GM18517 (cell line): ENCODE measurements around the gene CAPNS2.
"Not testable (repeated sequence)": the region's sequence is repeated elsewhere in the genome, so short reads cannot be mapped to it uniquely, and the experiment has no call there.

ENCODE experiments used
- ATAC-seq: cut with Tn5 transposase; IDR thresholded peaks from one replicate; pipeline ENCODE4 v1.9.1; 2021; ENCODE audit warnings: mild to moderate bottlenecking, moderate library complexity; ENCODE audit not compliant: unreplicated experiment

CAPNS2 gene

GRCh38 chr16:55567382-55567781 is 898 bp downstream of the CAPNS2 start:
- ATAC-seq = no peak

- no peak for ATAC-seq
Measured at GRCh38 chr16:55568207-55568606, 1.7 kb downstream of the CAPNS2 start.

- no peak for ATAC-seq
Measured at GRCh38 chr16:55569025-55569424, 2.5 kb downstream of the CAPNS2 start.

GRCh38 chr16:55570159-55570558 is 3.7 kb downstream of the CAPNS2 start:
- no peak for ATAC-seq

- no peak for ATAC-seq
Measured at GRCh38 chr16:55571191-55571897, 4.9 kb downstream of the CAPNS2 start.

- ATAC-seq = no peak
Measured at GRCh38 chr16:55572439-55572838, 6.0 kb downstream of the CAPNS2 start.

- ATAC-seq = no peak
Measured at GRCh38 chr16:55574811-55575210, 8.3 kb downstream of the CAPNS2 start.

- no peak for ATAC-seq
Measured at GRCh38 chr16:55575496-55575895, 9.0 kb downstream of the CAPNS2 start.

- no peak for ATAC-seq
Measured at GRCh38 chr16:55576384-55576783, 9.9 kb downstream of the CAPNS2 start.

- no peak for ATAC-seq
Measured at GRCh38 chr16:55577887-55578286, 11.4 kb downstream of the CAPNS2 start.

GRCh38 chr16:55585631-55586030 is 19.1 kb downstream of the CAPNS2 start:
- ATAC-seq = no peak

GRCh38 chr16:55588799-55589198 is 22.3 kb downstream of the CAPNS2 start:
- ATAC-seq = no peak

- no peak for ATAC-seq
Measured at GRCh38 chr16:55592306-55592705, 25.8 kb downstream of the CAPNS2 start.

- no peak for ATAC-seq
Measured at GRCh38 chr16:55597928-55598327, 31.4 kb downstream of the CAPNS2 start.

- no peak for ATAC-seq
Measured at GRCh38 chr16:55605754-55606336, 39.4 kb downstream of the CAPNS2 start.

- no peak for ATAC-seq
Measured at GRCh38 chr16:55613613-55614335, 47.3 kb downstream of the CAPNS2 start.

GRCh38 chr16:55615071-55615470 is 48.6 kb downstream of the CAPNS2 start:
- ATAC-seq = no peak

- not testable (repeated sequence) for ATAC-seq
Measured at GRCh38 chr16:55615670-55616069, 49.2 kb downstream of the CAPNS2 start.
